K562 (cell line): Measurements from ENCODE around the gene SPAG9. TPM values are rescaled to one million over a fixed set of nuclear protein-coding genes. Genes with fewer than 3 reads are reported as not detected.

ENCODE experiments used
- ATAC-seq: fragments of 200-7000 bp; cut with Tn5 transposase; 3 replicates; pipeline ENCODE4 v1.9.1; 2020; ENCODE audit warnings: moderate library complexity
- BruUV-seq: library from RNA; stranded (reverse); fragments of 400-500 nt; replicated peaks from 2 replicates; lab custom pipeline; 2021; lab: Mats Ljungman, UMichigan
- CTCF ChIA-PET: fragments of 300-600 bp; formaldehyde crosslinking; extraction: SDS; loops from one replicate; lab custom pipeline; 2021; ENCODE audit warnings: low intra/inter-chr PET ratio; lab: Yijun Ruan, JAX
- POLR2A ChIA-PET: fragments of 300-600, 350-650 bp; sonication (Branson Sonifier 250); formaldehyde crosslinking; extraction: SDS; loops from one replicate; lab custom pipeline; 2021; ENCODE audit warnings: antibody characterized with exemption, inconsistent platforms; lab: Yijun Ruan, JAX
- DNase-seq, 4 experiments: peaks; one replicate each; pipeline versions ENCODE4 v3.0.0 to v3.0.0-alpha.2; 2011 to 2018; ENCODE audit warnings: low spot score in 3 of 4, mixed read lengths in 3 of 4; ENCODE audit errors: extremely low read depth in 1 of 4
- FAIRE-seq: peaks from 2 replicates; lab custom pipeline; 2011; peaks lifted over from hg19 to GRCh38; lab: Jason Lieb, UNC
- H2AFZ ChIP-seq: 2 replicates; pipeline ENCODE4 v1.6.0; 2011; ENCODE audit warnings: low read depth, low read length, control low read depth, inconsistent platforms
- H3K27ac ChIP-seq: fragments of 200-600 bp; 3 replicates; pipeline ENCODE4 v1.8.0; 2011; ENCODE audit warnings: low read depth, mild to moderate bottlenecking, control low read depth, inconsistent platforms, low read length, moderate library complexity, mixed read lengths; ENCODE audit errors: extremely low read depth
- H3K27me3 ChIP-seq, 2 experiments: fragments of 300-600 bp in 1 of 2; 2 replicates in 1 of 2; 3 replicates in 1 of 2; pipeline versions ENCODE4 v1.6.0 to v1.8.0; 2011; ENCODE audit warnings: inconsistent platforms in 2 of 2, low read length in 2 of 2, mild to moderate bottlenecking in 1 of 2, mixed read lengths in 1 of 2, moderate library complexity in 1 of 2; ENCODE audit not compliant: control insufficient read depth in 2 of 2, insufficient read depth in 2 of 2
- H3K36me3 ChIP-seq: fragments of 300-600 bp; 3 replicates; pipeline ENCODE4 v1.8.0; 2011; ENCODE audit warnings: mild to moderate bottlenecking, low read length, inconsistent platforms; ENCODE audit not compliant: control insufficient read depth, insufficient read depth
- H3K4me1 ChIP-seq, 2 experiments: fragments of 200-600 bp in 1 of 2; replicated peaks in 1 of 2; 2 replicates in 1 of 2; 3 replicates in 1 of 2; pipeline versions ENCODE4 v1.5.1 to v1.8.0; 2011; ENCODE audit warnings: inconsistent platforms in 2 of 2, low read length in 2 of 2, mild to moderate bottlenecking in 1 of 2, mixed read lengths in 1 of 2, moderate library complexity in 1 of 2; ENCODE audit not compliant: control insufficient read depth in 2 of 2, insufficient read depth in 2 of 2
- H3K4me2 ChIP-seq: 2 replicates; pipeline ENCODE4 v1.6.1; 2011; ENCODE audit warnings: low read length, control low read depth, inconsistent platforms, mixed read lengths; ENCODE audit not compliant: insufficient read depth
- H3K4me3 ChIP-seq: fragments of 200-600 bp; sonication (generic), shearing (Covaris generic); 2 replicates; pipeline ENCODE4 v1.5.1; 2016; ENCODE audit warnings: control low read depth, inconsistent platforms
- H3K79me2 ChIP-seq: fragments of 200-600 bp; 3 replicates; pipeline ENCODE4 v1.8.0; 2011; ENCODE audit warnings: low read length, inconsistent platforms; ENCODE audit not compliant: control insufficient read depth, insufficient read depth
- H3K9ac ChIP-seq, 2 experiments: 2 replicates each; pipeline versions ENCODE4 v1.6.0 to v1.6.1; 2011; ENCODE audit warnings: low read depth in 2 of 2, low read length in 2 of 2, control low read depth in 1 of 2, inconsistent platforms in 1 of 2, mild to moderate bottlenecking in 1 of 2, mixed read lengths in 1 of 2; ENCODE audit not compliant: insufficient read depth in 1 of 2
- H3K9me1 ChIP-seq: one replicate; pipeline ENCODE4 v1.6.0; 2011; ENCODE audit warnings: inconsistent platforms, mild to moderate bottlenecking, low read length, moderate library complexity; ENCODE audit not compliant: control insufficient read depth, insufficient read depth
- H3K9me3 ChIP-seq: replicated peaks from 2 replicates; pipeline ENCODE4 v1.5.1; 2011; ENCODE audit warnings: low read depth, low read length, inconsistent platforms; ENCODE audit not compliant: control insufficient read depth, insufficient read depth
- H4K20me1 ChIP-seq: replicated peaks from 2 replicates; pipeline ENCODE4 v1.6.1; 2011; ENCODE audit warnings: low read length, inconsistent platforms, mixed read lengths; ENCODE audit not compliant: control insufficient read depth, insufficient read depth
- HDAC3 ChIP-seq: fragments of 450-650 bp; IDR thresholded peaks from 2 replicates; pipeline ENCODE4 v1.6.1; 2018; ENCODE audit warnings: borderline replicate concordance, mild to moderate bottlenecking, moderate library complexity; ENCODE audit not compliant: partially characterized antibody
- KDM1A ChIP-seq, 2 experiments: fragments of 450-650 bp; IDR thresholded peaks; 2 replicates each; pipeline ENCODE4 v1.6.1; 2016; ENCODE audit warnings: mild to moderate bottlenecking in 2 of 2
- KLF6 ChIP-seq: fragments of 250-450 bp; sonication (Bioruptor Pico); IDR thresholded peaks from 2 replicates; pipeline ENCODE4 v1.4.0; 2020; ENCODE audit warnings: mild to moderate bottlenecking, moderate library complexity, borderline replicate concordance
- TAF15 ChIP-seq: fragments of 200-400 bp; formaldehyde crosslinking; IDR thresholded peaks from 2 replicates; pipeline ENCODE4 v1.6.1; 2017; ENCODE audit warnings: mild to moderate bottlenecking, low read depth, low read length, moderate library complexity
- UBTF ChIP-seq, 2 experiments: IDR thresholded peaks; 2 replicates each; pipeline ENCODE4 v1.6.1; 2012; ENCODE audit warnings: improper control_type of control experiment in 2 of 2, low read depth in 2 of 2, low read length in 2 of 2, borderline replicate concordance in 1 of 2
- ZBTB5 ChIP-seq: fragments of 450-650 bp; IDR thresholded peaks from 2 replicates; pipeline ENCODE4 v1.6.1; 2017; ENCODE audit warnings: antibody characterized with exemption
- ZNF224 ChIP-seq: sonication (generic); formaldehyde crosslinking; IDR thresholded peaks from 2 replicates; pipeline ENCODE4 v1.8.0; 2022; ENCODE audit warnings: mild to moderate bottlenecking, missing genetic modification reagents
- ZNF316 ChIP-seq: fragments of 450-650 bp; IDR thresholded peaks from 2 replicates; pipeline ENCODE4 v1.6.1; 2016
- ZNF408 ChIP-seq: fragments of 250-450 bp; sonication (Bioruptor Pico); IDR thresholded peaks from 2 replicates; pipeline ENCODE4 v1.4.0; 2020; ENCODE audit warnings: low read depth, mild to moderate bottlenecking, moderate library complexity
- WGBS: fragments of 100-300 bp; shearing (Covaris generic); methylation state at CpG from one replicate; pipeline ENCODE4 v1.1.6; 2016; ENCODE audit warnings: low coverage, mixed read lengths; ENCODE audit not compliant: insufficient coverage; ENCODE audit errors: missing lambda C conversion rate; 5-methylcytosine and 5-hydroxymethylcytosine counted together
- in situ Hi-C: fragments of 300-500 bp; cut with MboI; formaldehyde crosslinking; loops from 4 replicates; pipeline ENCODE4 v1.15.0; 2018; ENCODE audit warnings: inconsistent platforms, mixed read lengths
- intact Hi-C: fragments of 100-400 bp; cut with micrococcal nuclease; formaldehyde crosslinking; loops from 2 replicates; pipeline ENCODE4 v1.14.2; 2022
- polyA plus RNA-seq, 8 experiments: library from polyadenylated mRNA; depleted of rRNA in 4 of 8; stranded (reverse) in 5 of 8; unstranded in 3 of 8; fragments of >200 nt; fragmentation: Nextera tagmentation in 2 of 8; fragmentation: Illumina TruSeq in 1 of 8; extraction: Ambion mirVana in 2 of 8; extraction: Trizol in 1 of 8; gene quantifications; 2 replicates each; pipeline versions ENCODE4 v1.2.1 to v1.2.3, GENCODE V29; 2011 to 2014; ENCODE audit warnings: inconsistent platforms in 1 of 8, missing spikeins in 1 of 8
- total RNA-seq, 7 experiments: library from RNA; depleted of rRNA in 6 of 7; stranded (reverse); fragments of >200 nt in 6 of 7; fragmentation: Illumina TruSeq in 2 of 7; extraction: Trizol in 2 of 7; gene quantifications; 2 replicates each; pipeline versions ENCODE4 v1.2.1 to v1.2.3, GENCODE V29; 2011 to 2021; ENCODE audit warnings: low replicate concordance in 1 of 7

The SPAG9 gene
- total and polyA plus RNA-seq, 9 of the 15 experiments (the other 6 are each of a cell fraction or from before 2014, with no cell fraction given): 12.2 to 99.2 (median 58.2) TPM

- POLR2A ChIA-PET: interaction anchor here (0.8 kb wide), 1 partner anchor 11 kb away, joined by 3 read pairs; no protein-coding TSS in a partner anchor
- Histone ChIP-seq H3K27me3 (no peaks in the 10 kb centered on the region), H4K20me1 (no peaks in the 10 kb centered on the region), H3K36me3 (peaks cover 72% of the 10 kb centered on the region), H2AFZ (no peak overlapping the region), H3K4me1 (no peaks in the 10 kb centered on the region), H3K9ac (no peak overlapping the region), H3K4me2 (no peak overlapping the region), H3K9me3 (no peaks in the 10 kb centered on the region), H3K79me2 (no peaks in the 10 kb centered on the region), H3K4me3 (no peak overlapping the region), H3K27ac (no peak overlapping the region), H3K9me1 (no peaks in the 10 kb centered on the region)
- no peak for DNase-seq
- CTCF ChIA-PET: interaction anchor here (0.6 kb wide), 1 partner anchor 63 kb away, joined by 3 read pairs; no protein-coding TSS in a partner anchor
- intact Hi-C loops (no loop called here), in situ Hi-C loops (no loop called here)
- TF ChIP-seq TAF15 (no peak), HDAC3 (no peak), ZNF408 (CRISPR knock-in tag) (no peak), ZNF316 (no peak)
- no TSS peak for BruUV-seq
- no peak for FAIRE-seq
- ATAC-seq: no peak
- WGBS: 83% methylated on average over 4 of the region's 4 CpGs
Measured at GRCh38 chr17:51012538-51012937, 108.1 kb downstream of the SPAG9 start.

- POLR2A ChIA-PET: interaction anchor here (0.6 kb wide), 1 partner anchor 47 kb away, joined by 3 read pairs; no protein-coding TSS in a partner anchor
- in situ Hi-C loops (no loop called here), intact Hi-C loops (no loop called here)
- Histone ChIP-seq H3K9me1 (no peaks in the 10 kb centered on the region), H4K20me1 (no peaks in the 10 kb centered on the region), H3K27ac (no peak overlapping the region), H3K4me2 (no peak overlapping the region), H3K27me3 (no peaks in the 10 kb centered on the region), H3K9me3 (no peaks in the 10 kb centered on the region), H3K36me3 (peaks cover 74% of the 10 kb centered on the region), H3K9ac (no peak overlapping the region), H3K4me1 (no peaks in the 10 kb centered on the region), H3K4me3 (no peak overlapping the region), H2AFZ (no peak overlapping the region), H3K79me2 (no peaks in the 10 kb centered on the region)
- no peak for ATAC-seq
- no peak for TF ChIP-seq KDM1A (IDR thresholded peaks at IDR 0.05)
- TF ChIP-seq UBTF (IDR thresholded peaks at IDR 0.05; ENCODE audit: borderline replicate concordance in 1 of 2, low read depth in 2 of 2, low read length in 2 of 2): no peak
- TF ChIP-seq KLF6 (CRISPR knock-in tag): no peak
- TF ChIP-seq ZBTB5: no peak
- TF ChIP-seq ZNF224 (CRISPR knock-in tag): no peak
- BruUV-seq: no TSS peak
- no peak for FAIRE-seq
- DNase-seq: no peak
- CTCF ChIA-PET: no interaction called here
- 58% methylated on average over 1 of the region's 1 CpG for WGBS
Measured at GRCh38 chr17:51010173-51010675, 110.4 kb downstream of the SPAG9 start.
